HCT116 (cell line): ENCODE results near the gene KCNB1. TPM values are rescaled to one million over a fixed set of nuclear protein-coding genes. Genes with fewer than 3 reads are reported as not detected.

Source experiments
- ATAC-seq: fragments of 200-7000 bp; cut with Tn5 transposase; 2 replicates; pipeline ENCODE4 v1.9.1; 2020; ENCODE audit warnings: mild to moderate bottlenecking, moderate library complexity
- BruUV-seq: library from RNA; stranded (reverse); fragments of 400-500 nt; replicated peaks from 2 replicates; lab custom pipeline; 2021; lab: Mats Ljungman, UMichigan
- CTCF ChIA-PET: fragments of 300-600 bp; sonication (Branson Sonifier 250); formaldehyde crosslinking; loops from one replicate; lab custom pipeline; 2021; ENCODE audit warnings: antibody characterized with exemption; lab: Charles Lee
- POLR2A ChIA-PET: fragments of 300-600, 350-600 bp; sonication (Branson Sonifier 250); formaldehyde crosslinking; loops from one replicate; lab custom pipeline; 2021; ENCODE audit warnings: antibody characterized with exemption; lab: Charles Lee
- RAD21 ChIA-PET, 2 experiments: fragments of 300-600 bp; sonication (Branson Sonifier 250); formaldehyde crosslinking; loops; one replicate each; lab custom pipeline; 2023; ENCODE audit warnings: low total read pairs in 2 of 2; ENCODE audit not compliant: uncharacterized antibody in 2 of 2, unreplicated experiment in 2 of 2, low non-redundant PET in 1 of 2; lab: Charles Lee
- DNase-seq: peaks from one replicate; pipeline ENCODE4 v3.0.0-alpha.2; 2010; ENCODE audit warnings: low read depth, low spot score
- H2AFZ ChIP-seq: fragments of 200-600 bp; shearing (Covaris generic), sonication (generic); 2 replicates; pipeline ENCODE4 v1.6.1; 2017; ENCODE audit warnings: low read depth, mixed run types, mixed read lengths, antibody characterized with exemption, low read length; ENCODE audit not compliant: poor library complexity, severe bottlenecking
- H3K27ac ChIP-seq: 2 replicates; pipeline ENCODE4 v1.5.1; 2012; ENCODE audit warnings: low read depth, low read length
- H3K27me3 ChIP-seq: fragments of 200-600 bp; sonication (generic); 2 replicates; pipeline ENCODE4 v1.6.1; 2016; ENCODE audit warnings: mixed run types, low read length, mixed read lengths; ENCODE audit not compliant: insufficient read depth
- H3K36me3 ChIP-seq, 2 experiments: fragments of 200-500 bp in 1 of 2; fragments of 200-600 bp in 1 of 2; sonication (Bioruptor generic) in 1 of 2; sonication (generic) in 1 of 2; 2 replicates each; pipeline versions ENCODE4 v1.5.1 to v1.6.1; 2014 to 2016; ENCODE audit warnings: low read length in 2 of 2, inconsistent platforms in 1 of 2, mixed read lengths in 1 of 2, mixed run types in 1 of 2; ENCODE audit not compliant: insufficient read depth in 2 of 2, control insufficient read depth in 1 of 2
- H3K4me1 ChIP-seq, 2 experiments: fragments of 200-600 bp in 1 of 2; sonication (generic) in 1 of 2; 2 replicates each; pipeline versions ENCODE4 v1.5.1 to v1.6.1; 2012 to 2017; ENCODE audit warnings: low read length in 2 of 2, inconsistent platforms in 1 of 2, mild to moderate bottlenecking in 1 of 2, mixed read lengths in 1 of 2, mixed run types in 1 of 2, moderate library complexity in 1 of 2; ENCODE audit not compliant: insufficient read depth in 2 of 2, control insufficient read depth in 1 of 2
- H3K4me2 ChIP-seq: fragments of 200-600 bp; sonication (generic); 2 replicates; pipeline ENCODE4 v1.6.1; 2017; ENCODE audit warnings: mixed run types, low read length, mixed read lengths
- H3K4me3 ChIP-seq, 2 experiments: fragments of 200-600 bp in 1 of 2; sonication (generic) in 1 of 2; replicated peaks in 1 of 2; 2 replicates each; pipeline ENCODE4 v1.5.1; 2011 to 2016; ENCODE audit warnings: low read length in 2 of 2, control low read depth in 1 of 2, low read depth in 1 of 2, mild to moderate bottlenecking in 1 of 2, mixed read lengths in 1 of 2, mixed run types in 1 of 2
- H3K79me2 ChIP-seq: fragments of 200-600 bp; sonication (generic); 2 replicates; pipeline ENCODE4 v1.6.1; 2017; ENCODE audit warnings: mild to moderate bottlenecking, mixed run types, low read length, moderate library complexity, mixed read lengths; ENCODE audit not compliant: insufficient read depth
- H3K9ac ChIP-seq: fragments of 200-600 bp; sonication (generic); 2 replicates; pipeline ENCODE4 v1.6.1; 2016; ENCODE audit warnings: low read length, mixed read lengths
- H3K9me2 ChIP-seq: fragments of 200-600 bp; sonication (generic), shearing (Covaris generic); 2 replicates; pipeline ENCODE4 v1.6.1; 2017; ENCODE audit warnings: mixed run types, mild to moderate bottlenecking, moderate library complexity; ENCODE audit not compliant: insufficient read depth
- H3K9me3 ChIP-seq, 2 experiments: fragments of 200-500 bp in 1 of 2; fragments of 200-600 bp in 1 of 2; sonication (Bioruptor generic) in 1 of 2; sonication (generic) in 1 of 2; 2 replicates each; pipeline ENCODE4 v1.6.1; 2014 to 2017; ENCODE audit warnings: low read length in 2 of 2, mixed read lengths in 2 of 2, inconsistent platforms in 1 of 2, low read depth in 1 of 2, mild to moderate bottlenecking in 1 of 2, mixed run types in 1 of 2, moderate library complexity in 1 of 2; ENCODE audit not compliant: control insufficient read depth in 1 of 2, insufficient read depth in 1 of 2
- H4K20me1 ChIP-seq: fragments of 200-600 bp; sonication (generic), shearing (Covaris generic); 2 replicates; pipeline ENCODE4 v1.6.1; 2017; ENCODE audit warnings: mixed run types, mild to moderate bottlenecking, moderate library complexity; ENCODE audit not compliant: insufficient read depth
- EGR1 ChIP-seq: IDR thresholded peaks from 2 replicates; pipeline ENCODE4 v1.6.1; 2012; ENCODE audit warnings: low read depth
- ELF1 ChIP-seq: IDR thresholded peaks from 2 replicates; pipeline ENCODE4 v1.6.1; 2012; ENCODE audit warnings: low read depth, borderline replicate concordance
- EZH2phosphoT487 ChIP-seq: fragments of 200-600 bp; IDR thresholded peaks from 2 replicates; pipeline ENCODE4 v1.6.1; 2018; ENCODE audit warnings: antibody characterized with exemption, borderline replicate concordance
- FOSL1 ChIP-seq: IDR thresholded peaks from 2 replicates; pipeline ENCODE4 v1.6.1; 2012; ENCODE audit warnings: low read depth
- POLR2A ChIP-seq: IDR thresholded peaks from 2 replicates; pipeline ENCODE4 v1.7.0; 2011; ENCODE audit warnings: borderline replicate concordance; ENCODE audit not compliant: insufficient read depth, insufficient read length; ENCODE audit errors: extremely low read depth
- RAD21 ChIP-seq: IDR thresholded peaks from 2 replicates; pipeline ENCODE4 v1.6.1; 2012; ENCODE audit warnings: low read depth, mild to moderate bottlenecking
- SIN3A ChIP-seq: IDR thresholded peaks from 2 replicates; pipeline ENCODE4 v1.6.1; 2012; ENCODE audit warnings: low read depth
- intact Hi-C: fragments of 100-400 bp; cut with micrococcal nuclease; formaldehyde crosslinking; loops from 2 replicates; pipeline ENCODE4 v1.10.0; 2022
- total RNA-seq: library from RNA; stranded (reverse); gene quantifications from one replicate; pipeline ENCODE4 v1.2.1, GENCODE V29; 2021; ENCODE audit not compliant: unreplicated experiment
- TF ChIP-seq, protein P1 (sequence below): IDR thresholded peaks from 2 replicates; pipeline ENCODE4 v1.6.1; 2012
- TF ChIP-seq, protein P2 (sequence below): IDR thresholded peaks from 2 replicates; pipeline ENCODE4 v1.6.1; 2011; ENCODE audit warnings: mild to moderate bottlenecking, low read length, moderate library complexity; ENCODE audit not compliant: insufficient replicate concordance; ENCODE audit errors: extremely low read depth
- TF ChIP-seq, protein P3 (sequence below): IDR thresholded peaks from 2 replicates; pipeline ENCODE4 v1.6.1; 2012; ENCODE audit warnings: low read depth
- TF ChIP-seq, protein P4 (sequence below): IDR thresholded peaks from 2 replicates; pipeline ENCODE4 v1.6.1; 2012
- TF ChIP-seq, protein P5 (sequence below), 3 experiments: fragments of 200-600 bp in 1 of 3; sonication (generic) in 1 of 3; IDR thresholded peaks in 2 of 3; conservative IDR thresholded peaks in 1 of 3; 2 replicates each; pipeline ENCODE4 v1.5.1; 2012 to 2017; ENCODE audit warnings: low read depth in 2 of 3, low read length in 2 of 3, antibody characterized with exemption in 1 of 3, borderline replicate concordance in 1 of 3, control low read depth in 1 of 3, mild to moderate bottlenecking in 1 of 3, mixed read lengths in 1 of 3, mixed run types in 1 of 3, moderate library complexity in 1 of 3; ENCODE audit not compliant: insufficient read depth in 1 of 3

KCNB1 gene
- total RNA-seq, 1 experiment from 2014 or later, result 0.79 TPM

DNA sequence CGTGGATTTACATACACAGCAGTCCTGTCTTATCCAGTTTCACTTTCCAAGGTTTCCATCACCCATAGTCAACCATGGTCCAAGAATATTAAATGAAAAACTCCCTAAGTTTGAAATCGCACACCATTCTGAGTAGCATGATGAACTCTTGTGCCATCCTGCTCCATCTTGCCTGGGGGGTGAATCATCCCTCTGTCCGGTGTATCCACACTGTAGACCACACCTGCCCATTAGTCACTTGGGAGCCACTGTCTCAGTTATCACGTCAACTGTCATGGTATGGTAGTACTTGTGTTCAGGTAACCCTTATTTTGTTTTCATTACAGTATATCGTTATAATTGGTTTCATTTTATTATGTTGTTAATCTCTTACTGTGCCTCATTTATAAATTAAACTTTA lies 47.0 kb upstream of the KCNB1 start:
- intact Hi-C loops, result no loop called here
- Histone ChIP-seq H3K79me2 (no peaks in the 10 kb centered on the region), H3K36me3 (no peaks in the 10 kb centered on the region), H3K4me1 (no peaks in the 10 kb centered on the region; a peak in 1 of 4 replicates), H3K9me3 (no peaks in the 10 kb centered on the region), H2AFZ (no peak overlapping the region), H4K20me1 (no peaks in the 10 kb centered on the region), H3K27me3 (no peaks in the 10 kb centered on the region), H3K4me2 (no peak overlapping the region), H3K27ac (no peak overlapping the region), H3K9me2 (no peaks in the 10 kb centered on the region), H3K9ac (no peak overlapping the region), H3K4me3 (no peak overlapping the region)
- ChIA-PET RAD21 (no interaction called here), POLR2A (no interaction called here), CTCF (no interaction called here)
- TF ChIP-seq ELF1, result no peak
- TF ChIP-seq RAD21, result no peak
- TF ChIP-seq, protein P1, sequence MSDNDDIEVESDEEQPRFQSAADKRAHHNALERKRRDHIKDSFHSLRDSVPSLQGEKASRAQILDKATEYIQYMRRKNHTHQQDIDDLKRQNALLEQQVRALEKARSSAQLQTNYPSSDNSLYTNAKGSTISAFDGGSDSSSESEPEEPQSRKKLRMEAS, result no peak
- TF ChIP-seq, protein P2, sequence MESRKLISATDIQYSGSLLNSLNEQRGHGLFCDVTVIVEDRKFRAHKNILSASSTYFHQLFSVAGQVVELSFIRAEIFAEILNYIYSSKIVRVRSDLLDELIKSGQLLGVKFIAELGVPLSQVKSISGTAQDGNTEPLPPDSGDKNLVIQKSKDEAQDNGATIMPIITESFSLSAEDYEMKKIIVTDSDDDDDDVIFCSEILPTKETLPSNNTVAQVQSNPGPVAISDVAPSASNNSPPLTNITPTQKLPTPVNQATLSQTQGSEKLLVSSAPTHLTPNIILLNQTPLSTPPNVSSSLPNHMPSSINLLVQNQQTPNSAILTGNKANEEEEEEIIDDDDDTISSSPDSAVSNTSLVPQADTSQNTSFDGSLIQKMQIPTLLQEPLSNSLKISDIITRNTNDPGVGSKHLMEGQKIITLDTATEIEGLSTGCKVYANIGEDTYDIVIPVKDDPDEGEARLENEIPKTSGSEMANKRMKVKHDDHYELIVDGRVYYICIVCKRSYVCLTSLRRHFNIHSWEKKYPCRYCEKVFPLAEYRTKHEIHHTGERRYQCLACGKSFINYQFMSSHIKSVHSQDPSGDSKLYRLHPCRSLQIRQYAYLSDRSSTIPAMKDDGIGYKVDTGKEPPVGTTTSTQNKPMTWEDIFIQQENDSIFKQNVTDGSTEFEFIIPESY, result no peak
- no peak for TF ChIP-seq FOSL1
- TF ChIP-seq SIN3A, result no peak
- TF ChIP-seq EZH2phosphoT487, result no peak
- TF ChIP-seq, protein P3, sequence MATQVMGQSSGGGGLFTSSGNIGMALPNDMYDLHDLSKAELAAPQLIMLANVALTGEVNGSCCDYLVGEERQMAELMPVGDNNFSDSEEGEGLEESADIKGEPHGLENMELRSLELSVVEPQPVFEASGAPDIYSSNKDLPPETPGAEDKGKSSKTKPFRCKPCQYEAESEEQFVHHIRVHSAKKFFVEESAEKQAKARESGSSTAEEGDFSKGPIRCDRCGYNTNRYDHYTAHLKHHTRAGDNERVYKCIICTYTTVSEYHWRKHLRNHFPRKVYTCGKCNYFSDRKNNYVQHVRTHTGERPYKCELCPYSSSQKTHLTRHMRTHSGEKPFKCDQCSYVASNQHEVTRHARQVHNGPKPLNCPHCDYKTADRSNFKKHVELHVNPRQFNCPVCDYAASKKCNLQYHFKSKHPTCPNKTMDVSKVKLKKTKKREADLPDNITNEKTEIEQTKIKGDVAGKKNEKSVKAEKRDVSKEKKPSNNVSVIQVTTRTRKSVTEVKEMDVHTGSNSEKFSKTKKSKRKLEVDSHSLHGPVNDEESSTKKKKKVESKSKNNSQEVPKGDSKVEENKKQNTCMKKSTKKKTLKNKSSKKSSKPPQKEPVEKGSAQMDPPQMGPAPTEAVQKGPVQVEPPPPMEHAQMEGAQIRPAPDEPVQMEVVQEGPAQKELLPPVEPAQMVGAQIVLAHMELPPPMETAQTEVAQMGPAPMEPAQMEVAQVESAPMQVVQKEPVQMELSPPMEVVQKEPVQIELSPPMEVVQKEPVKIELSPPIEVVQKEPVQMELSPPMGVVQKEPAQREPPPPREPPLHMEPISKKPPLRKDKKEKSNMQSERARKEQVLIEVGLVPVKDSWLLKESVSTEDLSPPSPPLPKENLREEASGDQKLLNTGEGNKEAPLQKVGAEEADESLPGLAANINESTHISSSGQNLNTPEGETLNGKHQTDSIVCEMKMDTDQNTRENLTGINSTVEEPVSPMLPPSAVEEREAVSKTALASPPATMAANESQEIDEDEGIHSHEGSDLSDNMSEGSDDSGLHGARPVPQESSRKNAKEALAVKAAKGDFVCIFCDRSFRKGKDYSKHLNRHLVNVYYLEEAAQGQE, result no peak
- TF ChIP-seq, protein P4, sequence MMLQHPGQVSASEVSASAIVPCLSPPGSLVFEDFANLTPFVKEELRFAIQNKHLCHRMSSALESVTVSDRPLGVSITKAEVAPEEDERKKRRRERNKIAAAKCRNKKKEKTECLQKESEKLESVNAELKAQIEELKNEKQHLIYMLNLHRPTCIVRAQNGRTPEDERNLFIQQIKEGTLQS, result no peak
- TF ChIP-seq POLR2A, result no peak
- TF ChIP-seq, protein P5, sequence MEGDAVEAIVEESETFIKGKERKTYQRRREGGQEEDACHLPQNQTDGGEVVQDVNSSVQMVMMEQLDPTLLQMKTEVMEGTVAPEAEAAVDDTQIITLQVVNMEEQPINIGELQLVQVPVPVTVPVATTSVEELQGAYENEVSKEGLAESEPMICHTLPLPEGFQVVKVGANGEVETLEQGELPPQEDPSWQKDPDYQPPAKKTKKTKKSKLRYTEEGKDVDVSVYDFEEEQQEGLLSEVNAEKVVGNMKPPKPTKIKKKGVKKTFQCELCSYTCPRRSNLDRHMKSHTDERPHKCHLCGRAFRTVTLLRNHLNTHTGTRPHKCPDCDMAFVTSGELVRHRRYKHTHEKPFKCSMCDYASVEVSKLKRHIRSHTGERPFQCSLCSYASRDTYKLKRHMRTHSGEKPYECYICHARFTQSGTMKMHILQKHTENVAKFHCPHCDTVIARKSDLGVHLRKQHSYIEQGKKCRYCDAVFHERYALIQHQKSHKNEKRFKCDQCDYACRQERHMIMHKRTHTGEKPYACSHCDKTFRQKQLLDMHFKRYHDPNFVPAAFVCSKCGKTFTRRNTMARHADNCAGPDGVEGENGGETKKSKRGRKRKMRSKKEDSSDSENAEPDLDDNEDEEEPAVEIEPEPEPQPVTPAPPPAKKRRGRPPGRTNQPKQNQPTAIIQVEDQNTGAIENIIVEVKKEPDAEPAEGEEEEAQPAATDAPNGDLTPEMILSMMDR (IDR thresholded peaks at IDR 0.05 in 2 of 3, conservative IDR thresholded peaks at IDR 0.05 in 1 of 3; ENCODE audit: borderline replicate concordance in 1 of 3, insufficient read depth in 1 of 3, low read depth in 2 of 3, low read length in 2 of 3), result no peak
- no peak for TF ChIP-seq EGR1
- DNase-seq, result no peak
- no TSS peak for BruUV-seq
- ATAC-seq, result no peak
